PC-3 (cell line): ENCODE measurements around the gene PABPN1L. TPM values are rescaled to one million over a fixed set of nuclear protein-coding genes. Genes with fewer than 3 reads are reported as not detected.

ENCODE experiments used
- ATAC-seq: fragments of 200-7000 bp; cut with Tn5 transposase; 2 replicates; pipeline ENCODE4 v1.9.1; 2020; ENCODE audit warnings: mild to moderate bottlenecking, moderate library complexity
- BruUV-seq: library from RNA; stranded (reverse); fragments of 400-500 nt; replicated peaks from 2 replicates; lab custom pipeline; 2021; lab: Mats Ljungman, UMichigan
- CTCF ChIA-PET: fragments of 300-600 bp; sonication (Branson Sonifier 250); formaldehyde crosslinking; loops from one replicate; lab custom pipeline; 2022; ENCODE audit warnings: antibody characterized with exemption; lab: Charles Lee
- POLR2A ChIA-PET: fragments of 300-600 bp; sonication (Branson Sonifier 250); formaldehyde crosslinking; loops from one replicate; lab custom pipeline; 2022; ENCODE audit warnings: antibody characterized with exemption; ENCODE audit not compliant: unreplicated experiment; lab: Charles Lee
- DNase-seq: peaks from one replicate; pipeline ENCODE4 v3.0.0-alpha.2; 2015
- H2AFZ ChIP-seq: fragments of 300-600 bp; sonication (generic); 2 replicates; pipeline ENCODE4 v1.6.0; 2016; ENCODE audit warnings: antibody characterized with exemption, low read length
- H3F3A ChIP-seq: fragments of 300-600 bp; sonication (generic); one replicate; pipeline ENCODE4 v1.6.0; 2017; ENCODE audit warnings: antibody characterized with exemption, low read length, control low read depth, mild to moderate bottlenecking; ENCODE audit not compliant: unreplicated experiment
- H3K27ac ChIP-seq: fragments of 300-600 bp; sonication (generic); 2 replicates; pipeline ENCODE4 v1.5.1; 2016; ENCODE audit warnings: mild to moderate bottlenecking, low read length
- H3K27me3 ChIP-seq: fragments of 300-600 bp; sonication (generic); 2 replicates; pipeline ENCODE4 v1.6.1; 2016; ENCODE audit warnings: low read length, mixed read lengths
- H3K36me3 ChIP-seq: fragments of 300-600 bp; sonication (generic); 2 replicates; pipeline ENCODE4 v1.6.1; 2016; ENCODE audit warnings: low read depth, mixed run types, low read length, mixed read lengths
- H3K4me1 ChIP-seq: fragments of 300-600 bp; sonication (generic); 2 replicates; pipeline ENCODE4 v1.5.1; 2016; ENCODE audit warnings: low read length; ENCODE audit not compliant: insufficient read depth
- H3K4me2 ChIP-seq: fragments of 300-600 bp; sonication (generic); 2 replicates; pipeline ENCODE4 v1.6.0; 2016; ENCODE audit warnings: low read length
- H3K4me3 ChIP-seq: fragments of 300-600 bp; sonication (generic); 2 replicates; pipeline ENCODE4 v1.5.1; 2016; ENCODE audit warnings: mild to moderate bottlenecking, low read length, mixed read lengths
- H3K79me2 ChIP-seq: fragments of 300-600 bp; sonication (generic); 2 replicates; pipeline ENCODE4 v1.6.1; 2017; ENCODE audit warnings: low read length, mixed read lengths
- H3K9ac ChIP-seq: fragments of 300-600 bp; sonication (generic); 2 replicates; pipeline ENCODE4 v1.6.0; 2016; ENCODE audit warnings: mild to moderate bottlenecking, low read length
- H3K9me2 ChIP-seq: fragments of 300-600 bp; sonication (generic); replicated peaks from 2 replicates; pipeline ENCODE4 v1.6.1; 2016; ENCODE audit warnings: mixed run types, low read length, mixed read lengths
- H3K9me3 ChIP-seq: fragments of 300-600 bp; sonication (generic); 2 replicates; pipeline ENCODE4 v1.6.1; 2016; ENCODE audit warnings: low read length, mixed read lengths
- H4K20me1 ChIP-seq: fragments of 300-600 bp; sonication (generic); 2 replicates; pipeline ENCODE4 v1.6.1; 2016; ENCODE audit warnings: low read length, mixed read lengths
- CTCF ChIP-seq: fragments of 300-600 bp; sonication (generic); conservative IDR thresholded peaks from 2 replicates; pipeline ENCODE4 v1.5.1; 2017; ENCODE audit warnings: antibody characterized with exemption, low read depth, mild to moderate bottlenecking, low read length
- EZH2 ChIP-seq: fragments of 300-600 bp; sonication (generic); IDR thresholded peaks from one replicate; pipeline ENCODE4 v1.6.1; 2017; ENCODE audit warnings: antibody characterized with exemption, mild to moderate bottlenecking, low read length; ENCODE audit not compliant: unreplicated experiment
- EZH2phosphoT487 ChIP-seq: fragments of 300-600 bp; sonication (generic); IDR thresholded peaks from 2 replicates; pipeline ENCODE4 v1.6.1; 2018; ENCODE audit warnings: mild to moderate bottlenecking, antibody characterized with exemption, low read length, borderline replicate concordance
- intact Hi-C: fragments of 100-400 bp; cut with micrococcal nuclease; formaldehyde crosslinking; loops from 2 replicates; pipeline ENCODE4 v1.9.0; 2023
- total RNA-seq: library from RNA; depleted of rRNA; stranded (reverse); fragments of >200 nt; gene quantifications from 2 replicates; pipeline ENCODE4 v1.2.3, GENCODE V29; 2014

The PABPN1L gene
- total RNA-seq, 1 experiment from 2014 or later = not detected

- H3K4me1 ChIP-seq = peaks cover 3% of the 10 kb centered on the region; the same call in 1 of the 2 replicates
- H4K20me1 ChIP-seq = no peaks in the 10 kb centered on the region
- no peak overlapping the region for H3K9ac ChIP-seq
- H3K27me3 ChIP-seq = no peaks in the 10 kb centered on the region
- no peak overlapping the region for H3K4me3 ChIP-seq
- ATAC-seq = no peak
- ChIA-PET POLR2A (no interaction called here), CTCF (no interaction called here)
- TF ChIP-seq CTCF (no peak), EZH2phosphoT487 (no peak), EZH2 (no peak)
- no peak overlapping the region for H3K4me2 ChIP-seq
- DNase-seq = no peak
- H3K9me2 ChIP-seq = no peaks in the 10 kb centered on the region
- intact Hi-C loops = no loop called here
- no peaks in the 10 kb centered on the region for H3K9me3 ChIP-seq
- H3K27ac ChIP-seq = no peak overlapping the region
- no peaks in the 10 kb centered on the region for H3K36me3 ChIP-seq
- no TSS peak for BruUV-seq
- H2AFZ ChIP-seq = no peak overlapping the region
- H3F3A ChIP-seq = no peaks in the 10 kb centered on the region
- H3K79me2 ChIP-seq = no peaks in the 10 kb centered on the region
Observed at GRCh38 chr16:88912556-88912955, 46.1 kb upstream of the PABPN1L start.

DNA sequence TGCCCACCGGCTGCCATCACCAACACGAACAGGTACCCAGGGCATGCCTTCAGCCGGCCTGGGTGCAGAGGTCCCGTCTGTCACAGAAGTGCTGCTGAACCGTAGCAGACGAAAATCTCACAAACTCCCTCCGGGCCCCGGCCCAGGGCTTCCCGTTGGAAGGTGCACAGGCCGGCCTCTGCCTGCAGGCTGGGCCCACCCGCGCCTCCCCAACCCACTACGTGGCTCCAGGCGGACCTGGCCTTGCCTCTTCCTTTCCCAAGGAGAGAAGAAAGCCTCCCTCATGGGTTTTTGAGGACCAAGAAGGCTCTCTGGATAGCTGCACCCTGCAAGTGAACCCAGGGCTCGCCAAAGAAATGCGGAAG is 45.5 kb upstream of the PABPN1L start:
- BruUV-seq = no TSS peak
- Histone ChIP-seq H3K79me2 (no peaks in the 10 kb centered on the region), H3K9me2 (no peaks in the 10 kb centered on the region), H3K36me3 (no peaks in the 10 kb centered on the region), H3K4me1 (peaks cover 5% of the 10 kb centered on the region; the same call in 1 of the 2 replicates), H4K20me1 (no peaks in the 10 kb centered on the region), H3K9me3 (no peaks in the 10 kb centered on the region), H3K4me3 (no peak overlapping the region), H3K27me3 (no peaks in the 10 kb centered on the region), H3F3A (no peaks in the 10 kb centered on the region), H3K9ac (no peak overlapping the region), H3K27ac (no peak overlapping the region), H3K4me2 (no peak overlapping the region), H2AFZ (no peak overlapping the region)
- intact Hi-C loops = no loop called here
- DNase-seq = no peak
- CTCF ChIA-PET = no interaction called here
- no peak for TF ChIP-seq EZH2phosphoT487
- TF ChIP-seq CTCF = no peak
- TF ChIP-seq EZH2 = no peak
- POLR2A ChIA-PET = no interaction called here
- ATAC-seq = no peak

- no peaks in the 10 kb centered on the region for H3K36me3 ChIP-seq
- no peaks in the 10 kb centered on the region for H3K9me3 ChIP-seq
- ChIA-PET CTCF (no interaction called here), POLR2A (no interaction called here)
- H3F3A ChIP-seq = no peaks in the 10 kb centered on the region
- H3K4me3 ChIP-seq = no peak overlapping the region
- TF ChIP-seq EZH2 (no peak), EZH2phosphoT487 (no peak), CTCF (no peak)
- intact Hi-C loops = no loop called here
- H3K4me2 ChIP-seq = no peak overlapping the region
- DNase-seq = no peak
- H4K20me1 ChIP-seq = no peaks in the 10 kb centered on the region
- no peak for ATAC-seq
- H3K79me2 ChIP-seq = no peaks in the 10 kb centered on the region
- no peaks in the 10 kb centered on the region for H3K27me3 ChIP-seq
- no peak overlapping the region for H2AFZ ChIP-seq
- H3K27ac ChIP-seq = no peak overlapping the region
- BruUV-seq = no TSS peak
- H3K9ac ChIP-seq = no peak overlapping the region
- peaks cover 5% of the 10 kb centered on the region; the same call in 1 of the 2 replicates for H3K4me1 ChIP-seq
- no peaks in the 10 kb centered on the region for H3K9me2 ChIP-seq
Observed at GRCh38 chr16:88911136-88911945, 44.9 kb upstream of the PABPN1L start.
